ENCODE data around the gene CD44.

- TF ChIP-seq CBX2 (IDR thresholded peaks at IDR 0.05; ENCODE audit: borderline replicate concordance, low read depth) (no peak), PHF8 (IDR thresholded peaks at IDR 0.05; ENCODE audit: borderline replicate concordance, low read depth) (no peak), EHF (CRISPR knock-in tag; IDR thresholded peaks at IDR 0.05) (no peak), CHD2 (IDR thresholded peaks at IDR 0.05; ENCODE audit: low read length, partially characterized antibody) (no peak), RAD21 (conservative IDR thresholded peaks at IDR 0.05 in 1 of 2, IDR thresholded peaks at IDR 0.05 in 1 of 2) (no peak), MAFK (IDR thresholded peaks at IDR 0.05; ENCODE audit: partially characterized antibody) (no peak), CTCF (IDR thresholded peaks at IDR 0.05) (no peak), RFX5 (IDR thresholded peaks at IDR 0.05) (no peak), ESRRA (IDR thresholded peaks at IDR 0.05; ENCODE audit: borderline replicate concordance, low read length) (no peak), MAX (IDR thresholded peaks at IDR 0.05) (no peak), EP300 (IDR thresholded peaks at IDR 0.05) (no peak), POLR2A (IDR thresholded peaks at IDR 0.05; ENCODE audit: low read length) (no peak), MYC (IDR thresholded peaks at IDR 0.05; ENCODE audit: borderline replicate concordance, low read length) (no peak), CEBPB (IDR thresholded peaks at IDR 0.05) (no peak)
Observed at GRCh38 chr11:35228328-35228725, 89.4 kb downstream of the CD44 start.

Measured in A549 (cell line).